Stimulated activated CD8-positive, alpha-beta memory T cell treated with anti-CD3 and anti-CD28 coated beads, Interleukin-12 subunit alpha, Interleukin-12 subunit beta, amount 100 ng/mL, for 24 hours (primary cell): Measurements from ENCODE around the gene CPPED1.
"Not testable (repeated sequence)": the region's sequence is repeated elsewhere in the genome, so short reads cannot be mapped to it uniquely, and the experiment has no call there.

Experiments used
- DNase-seq: peaks from one replicate; pipeline ENCODE4 v3.0.0-alpha.2; 2020; ENCODE audit errors: extremely low read depth

Gene CPPED1, protein sequence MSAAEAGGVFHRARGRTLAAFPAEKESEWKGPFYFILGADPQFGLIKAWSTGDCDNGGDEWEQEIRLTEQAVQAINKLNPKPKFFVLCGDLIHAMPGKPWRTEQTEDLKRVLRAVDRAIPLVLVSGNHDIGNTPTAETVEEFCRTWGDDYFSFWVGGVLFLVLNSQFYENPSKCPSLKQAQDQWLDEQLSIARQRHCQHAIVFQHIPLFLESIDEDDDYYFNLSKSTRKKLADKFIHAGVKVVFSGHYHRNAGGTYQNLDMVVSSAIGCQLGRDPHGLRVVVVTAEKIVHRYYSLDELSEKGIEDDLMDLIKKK

DNA sequence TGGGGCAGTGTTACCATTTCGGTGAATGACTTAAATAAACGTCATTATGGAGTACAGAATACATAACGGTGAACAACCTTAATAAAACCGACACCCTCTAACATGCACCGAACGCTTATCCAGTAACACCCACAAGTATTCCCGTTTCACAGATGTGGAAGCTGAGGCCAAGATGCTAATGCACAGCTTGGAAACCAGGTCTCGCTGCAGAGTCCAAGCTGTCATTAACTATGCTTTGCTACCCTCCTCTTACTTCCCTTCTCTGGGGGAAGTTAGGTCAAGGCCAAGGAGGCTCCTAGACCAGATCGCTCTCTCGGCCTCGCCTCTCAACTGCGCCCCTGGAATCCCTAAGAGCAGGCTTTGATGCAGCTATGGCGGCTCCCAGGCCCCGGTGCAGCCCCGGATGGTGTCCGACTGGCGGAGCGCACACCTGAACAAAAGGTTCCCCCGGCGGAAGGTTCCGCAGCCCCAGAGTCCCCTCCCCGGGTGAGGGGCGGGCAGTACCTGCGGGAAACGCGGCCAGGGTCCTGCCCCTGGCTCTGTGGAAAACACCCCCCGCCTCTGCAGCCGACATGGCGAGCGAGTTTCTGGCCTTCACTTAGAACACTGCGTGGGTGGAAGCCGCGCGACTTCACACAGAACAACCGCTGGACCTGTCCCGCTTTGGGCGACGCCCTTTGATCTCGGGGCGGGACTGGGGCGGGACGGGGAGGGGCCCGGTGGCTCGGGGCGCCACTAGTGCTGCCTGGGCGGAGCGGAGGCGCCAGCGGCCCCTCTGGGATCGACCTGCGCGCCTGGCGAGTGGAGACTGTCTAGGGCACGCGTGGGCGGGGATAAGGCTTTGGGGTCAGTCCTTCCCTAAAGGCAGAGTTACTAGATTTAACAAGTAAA, at the start of gene CPPED1:
CPPED1 (minus strand) TSS at position 685 of the 891 bp plus-strand sequence; CDS start at position 574, 111 bp downstream.
- DNase-seq, result peak; percentile 82

DNA sequence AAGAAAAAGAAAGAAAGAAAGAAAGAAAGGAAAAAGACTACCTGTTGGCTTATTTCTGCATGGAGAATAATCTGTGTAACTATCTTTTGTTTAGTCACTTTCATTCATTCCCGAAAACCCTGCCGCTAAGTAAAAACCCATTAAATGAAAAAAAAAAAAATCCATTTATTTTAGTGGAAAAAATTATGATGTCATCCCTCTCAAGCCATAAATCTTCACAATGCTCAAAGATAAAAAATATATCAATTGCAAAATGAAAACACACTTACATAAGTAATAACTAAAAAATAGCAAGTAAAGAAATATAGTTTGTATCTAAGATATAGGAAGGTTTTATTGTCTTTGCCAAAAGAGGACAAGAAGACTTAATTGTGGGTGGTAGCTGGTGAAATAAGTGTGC, 46.5 kb upstream of the CPPED1 start:
- no peak for DNase-seq

DNA sequence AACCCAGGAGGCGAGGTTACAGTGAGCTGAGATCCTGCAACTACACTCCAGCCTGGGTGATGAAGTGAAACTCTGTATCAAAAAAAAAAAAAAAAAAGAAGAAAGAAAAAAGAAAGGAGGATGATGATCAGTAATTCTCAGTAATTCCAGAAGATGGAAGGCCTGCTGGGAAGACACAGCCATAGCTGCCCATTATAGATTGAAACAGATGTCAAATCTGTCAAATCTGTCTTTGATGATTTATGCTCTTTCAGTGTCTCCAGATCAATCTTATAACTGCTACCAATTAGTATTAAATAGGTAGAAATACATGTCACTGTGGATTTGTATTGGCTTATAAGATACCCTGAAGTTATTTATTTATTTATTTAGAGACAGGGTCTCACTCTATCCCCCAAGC, 42.9 kb upstream of the CPPED1 start:
- no peak for DNase-seq

DNA sequence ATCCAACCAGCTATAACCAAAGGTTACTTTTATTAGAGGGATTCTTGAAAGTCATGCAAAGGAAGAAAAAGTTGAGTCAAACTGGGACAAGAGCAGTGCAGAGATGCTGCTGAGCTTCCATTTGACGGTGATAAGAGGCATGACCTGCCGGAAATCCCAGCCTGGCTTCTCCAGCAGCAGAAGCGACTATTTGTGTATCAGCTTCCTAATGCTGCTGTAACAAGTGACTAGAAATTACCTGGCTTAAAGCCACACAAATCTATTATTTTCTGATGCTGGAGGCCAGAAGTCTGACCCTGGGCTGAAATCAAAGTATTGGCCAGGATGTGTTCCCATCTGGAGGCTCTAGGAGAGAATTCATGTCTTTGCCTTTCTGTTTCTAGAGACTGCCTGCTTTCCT, 41.6 kb upstream of the CPPED1 start:
- DNase-seq, result no peak

DNA sequence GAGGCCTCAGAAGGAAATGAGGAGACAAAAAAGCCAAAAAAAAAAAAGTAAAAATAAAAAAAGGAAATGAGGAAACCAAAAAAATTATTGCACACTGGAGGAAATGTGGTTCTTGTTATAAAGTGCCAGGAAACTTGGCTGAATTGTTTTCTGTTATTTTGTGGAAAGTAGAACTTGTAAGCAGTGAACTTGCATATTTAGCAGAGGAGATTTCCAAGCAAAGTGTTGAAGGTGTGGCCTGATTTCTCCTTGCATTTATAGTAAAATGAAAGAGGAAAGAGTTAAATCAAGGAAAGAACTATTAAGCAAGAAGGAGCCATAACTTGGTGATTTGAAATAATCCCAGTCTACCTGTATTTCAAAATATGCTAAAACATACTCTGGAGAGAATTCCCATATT, 34.1 kb upstream of the CPPED1 start:
- no peak for DNase-seq

DNA sequence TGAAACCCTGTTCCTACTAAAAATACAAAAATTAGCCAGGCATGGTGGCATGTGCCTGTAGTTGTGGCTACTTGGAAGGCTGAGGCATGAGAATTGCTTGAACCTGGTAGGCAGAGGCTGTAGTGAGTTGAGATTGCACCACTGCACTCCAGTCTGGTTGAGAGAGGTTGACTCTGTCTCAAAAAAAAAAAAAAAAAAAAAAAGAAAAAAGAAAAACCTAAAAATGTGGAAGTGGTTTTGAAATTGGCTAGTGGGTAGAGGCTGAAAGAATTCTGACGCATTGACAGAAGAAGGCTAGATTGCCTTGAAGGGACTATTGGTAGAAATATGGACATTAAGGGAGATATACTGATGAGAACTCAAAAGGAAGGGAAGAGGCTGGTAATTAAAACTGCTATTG, 33.6 kb upstream of the CPPED1 start:
- DNase-seq, result no peak

DNA sequence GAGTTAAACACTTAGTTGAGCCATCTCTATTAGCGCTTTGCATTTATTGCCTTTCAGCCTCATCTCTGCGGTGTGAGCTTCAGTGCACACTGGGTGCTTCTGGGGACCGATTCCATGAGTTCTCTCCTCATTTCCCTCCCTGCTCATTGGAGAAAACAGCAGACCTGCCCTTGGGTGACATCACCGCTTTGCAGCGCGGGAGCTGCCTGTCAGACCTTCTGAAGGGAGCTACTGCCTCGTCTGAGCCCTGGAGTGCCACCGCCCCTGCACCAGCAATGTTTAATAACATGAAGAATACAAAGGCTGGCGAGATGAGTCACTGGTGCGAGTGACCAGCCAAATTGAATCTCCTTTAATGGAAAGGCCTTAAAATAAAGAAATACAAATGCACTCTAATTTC, 30.2 kb upstream of the CPPED1 start:
- DNase-seq, result no peak

DNA sequence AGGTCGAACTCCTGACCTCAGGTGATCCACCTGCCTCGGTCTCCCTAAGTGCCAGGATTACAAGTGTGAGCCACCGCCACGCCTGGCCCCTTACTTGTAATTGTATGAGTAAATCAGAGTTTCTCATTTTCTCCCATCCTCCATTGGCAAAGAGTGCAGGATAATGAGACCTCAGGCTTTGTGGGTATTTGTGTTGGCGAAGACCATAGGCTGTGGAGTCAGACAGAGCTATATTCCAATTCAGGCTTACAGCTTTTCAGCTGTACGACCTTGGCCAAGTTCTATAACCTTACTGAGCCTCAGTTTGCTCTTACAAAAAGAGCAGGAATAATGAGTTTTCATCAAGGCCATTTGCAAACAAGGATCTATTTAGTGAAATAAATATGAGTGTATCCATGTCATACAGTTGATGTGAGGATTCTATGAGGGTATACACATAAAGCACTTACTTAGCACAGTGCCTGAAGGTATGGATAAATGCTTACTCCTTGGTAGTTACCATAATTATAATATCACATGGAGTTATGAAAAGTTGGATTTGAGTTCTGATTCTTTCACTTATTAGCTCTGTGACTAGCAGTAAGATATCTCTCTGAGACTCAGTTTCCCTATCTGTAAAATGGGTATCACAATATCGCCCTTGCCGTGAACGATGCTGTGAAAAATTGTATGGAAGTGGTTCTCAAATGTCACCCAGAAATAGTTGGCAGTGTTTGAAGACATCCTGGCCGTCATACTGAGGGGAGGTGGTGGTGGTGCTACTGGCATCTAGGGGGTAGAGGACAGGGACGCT, 25.6 kb upstream of the CPPED1 start:
- DNase-seq, result no peak

DNA sequence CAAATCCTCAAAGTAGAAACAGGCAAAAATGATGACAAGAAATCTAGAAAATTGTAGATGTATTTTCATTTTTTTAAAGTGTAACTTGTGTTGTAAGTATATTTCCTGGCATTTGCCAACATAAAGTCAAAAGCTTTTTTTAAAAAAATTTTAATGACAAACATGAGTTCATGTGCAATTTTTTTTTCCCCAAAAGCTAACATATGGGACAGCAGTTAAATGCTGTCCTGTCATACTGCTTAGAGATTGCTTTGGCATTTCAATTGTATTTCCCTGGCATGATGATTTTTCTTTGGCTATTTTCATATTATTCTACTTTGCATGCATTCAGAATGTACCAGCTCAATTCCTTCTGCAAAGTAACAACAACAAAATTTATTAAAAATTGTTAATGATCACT, 24.5 kb upstream of the CPPED1 start:
- DNase-seq, result no peak

DNA sequence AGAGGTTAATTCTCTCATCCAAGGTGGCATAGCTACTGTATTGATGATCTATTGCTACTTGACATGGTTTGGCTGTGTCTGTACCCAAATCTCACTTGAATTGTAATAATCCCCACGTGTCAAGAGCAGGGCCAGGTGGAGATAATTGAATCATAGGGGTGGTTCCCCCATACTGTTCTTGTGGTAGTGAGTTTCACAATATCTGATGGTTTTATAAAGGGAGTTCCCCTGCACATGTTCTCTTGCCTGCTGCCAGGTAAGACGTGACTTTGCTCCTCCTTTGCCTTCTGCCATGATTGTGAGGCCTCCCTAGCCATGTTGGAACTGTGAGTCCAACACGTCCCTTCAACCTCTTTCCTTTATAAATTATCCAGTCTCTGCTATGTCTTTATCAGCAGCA, 22.9 kb upstream of the CPPED1 start:
- no peak for DNase-seq

DNA sequence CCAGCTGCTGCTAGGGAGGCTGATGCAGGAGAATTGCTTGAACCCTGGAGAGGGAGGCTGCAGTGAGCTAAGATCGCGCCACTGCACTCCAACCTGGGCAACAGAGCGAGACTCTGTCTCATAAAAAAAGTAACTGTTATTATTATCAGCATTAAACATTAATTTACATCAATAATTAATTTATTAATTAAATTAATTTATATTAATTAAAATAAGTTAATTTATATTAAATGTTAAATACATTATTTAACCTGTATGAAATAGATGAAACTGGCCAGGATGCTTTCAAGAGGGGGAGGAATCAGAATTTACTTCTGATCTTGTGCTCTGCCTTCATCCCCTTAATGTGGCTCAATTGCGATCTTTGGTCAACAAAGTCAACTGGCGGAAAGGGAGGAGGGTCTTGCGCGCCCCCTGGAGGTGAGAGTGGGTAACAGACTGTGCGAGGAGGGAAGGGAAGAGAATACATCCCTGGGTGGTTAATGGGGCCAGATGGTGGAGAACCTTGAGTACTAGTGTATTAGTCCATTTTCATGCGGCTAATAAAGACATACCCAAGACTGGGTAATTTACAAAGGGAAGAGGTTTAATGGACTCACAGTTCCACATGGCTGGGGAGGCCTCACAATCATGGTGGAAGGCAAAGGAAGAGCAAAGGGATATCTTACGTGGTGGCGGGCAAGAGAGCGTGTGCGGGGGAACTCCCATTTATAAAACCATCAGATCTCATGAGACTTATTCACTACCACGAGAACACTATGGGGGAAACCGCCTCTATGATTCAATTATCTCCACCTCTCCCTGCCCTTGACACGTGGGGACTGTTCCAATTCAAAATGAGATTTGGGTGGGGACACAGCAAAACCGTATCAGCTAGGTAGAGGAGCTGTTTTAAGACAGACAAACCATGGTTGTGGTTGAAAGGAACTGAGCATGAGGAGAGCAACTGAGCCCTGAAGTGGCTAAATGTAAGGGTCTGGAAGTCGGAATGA, 15.7 kb upstream of the CPPED1 start:
- peak; percentile 51 for DNase-seq

DNA sequence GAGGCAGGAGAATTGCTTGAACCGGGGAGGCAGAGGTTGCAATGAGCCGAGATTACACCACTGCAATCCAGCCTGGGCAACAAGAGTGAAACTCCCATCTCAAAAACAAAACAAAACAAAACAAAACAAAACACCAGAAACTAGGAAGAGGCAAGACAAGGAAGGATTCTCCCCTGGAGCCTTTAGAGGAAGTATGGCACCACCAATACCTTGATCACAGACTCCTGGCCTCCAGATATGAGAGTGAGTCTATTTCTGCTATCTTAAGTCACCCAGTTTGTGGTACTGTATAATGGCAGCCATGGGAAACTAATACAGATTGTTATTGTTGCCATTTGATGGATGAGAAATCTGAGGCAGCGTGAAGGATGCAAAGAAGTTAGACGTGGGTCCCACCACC, 14.6 kb upstream of the CPPED1 start:
- DNase-seq, result no peak

DNA sequence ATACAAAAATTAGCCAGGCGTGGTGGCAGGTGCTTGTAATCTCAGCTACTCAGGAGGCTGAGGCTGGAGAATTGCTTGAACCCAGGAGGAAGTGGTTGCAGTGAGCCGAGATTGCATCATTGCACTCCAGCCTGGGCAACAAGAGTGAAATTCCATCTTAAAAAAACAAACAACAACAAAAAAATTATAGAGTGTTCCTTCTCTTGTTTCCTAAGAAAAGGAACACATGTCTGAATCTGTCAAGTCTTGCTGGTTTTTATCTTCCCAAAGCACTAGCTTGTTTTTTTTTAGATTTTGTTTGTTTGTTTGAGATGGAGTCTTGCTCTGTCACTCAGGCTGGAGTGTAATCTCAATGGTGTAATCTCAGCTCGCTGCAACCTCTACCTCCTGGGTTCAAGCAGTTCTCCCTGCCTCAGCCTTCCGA, 13.1 kb upstream of the CPPED1 start:
- not testable (repeated sequence) for DNase-seq

DNA sequence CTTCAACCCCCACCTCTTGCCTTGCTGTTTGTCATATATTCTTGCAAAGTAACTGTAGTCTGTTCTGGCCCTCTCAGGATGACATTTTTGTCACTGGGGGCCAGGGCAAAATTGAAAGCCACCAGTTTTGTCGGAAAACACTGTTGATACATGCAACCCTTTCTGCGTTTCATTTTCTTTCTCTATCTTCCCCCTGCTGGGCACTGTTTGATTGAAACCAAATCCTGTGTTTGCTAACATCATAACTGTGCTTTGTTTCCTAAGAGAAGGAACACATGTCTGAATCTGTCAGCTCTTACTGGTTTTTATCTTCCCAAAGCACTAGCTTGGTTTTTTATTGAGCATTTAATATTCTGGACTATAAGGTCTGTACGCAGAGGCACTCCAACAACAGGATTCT, 11.7 kb upstream of the CPPED1 start:
- no peak for DNase-seq

DNA sequence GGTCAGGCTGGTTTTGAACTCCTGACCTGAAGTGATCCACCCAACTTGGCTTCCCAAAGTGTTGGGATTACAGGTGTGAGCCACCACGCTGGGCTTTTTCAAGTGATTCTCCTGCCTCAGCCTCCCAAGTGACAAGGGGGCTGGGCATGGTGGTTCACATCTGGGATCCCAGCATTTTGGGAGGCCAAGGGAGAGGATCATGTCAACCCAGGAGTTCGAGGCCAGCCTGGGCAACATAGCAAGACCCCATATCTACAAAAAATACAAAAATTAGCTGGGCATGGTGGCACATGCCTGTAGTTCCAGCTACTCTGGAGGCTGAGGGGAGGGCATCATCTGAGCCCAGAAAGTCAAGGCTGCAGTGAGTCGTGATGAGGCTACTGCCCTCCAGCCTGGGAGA, 10.0 kb upstream of the CPPED1 start:
- not testable (repeated sequence) for DNase-seq

DNA sequence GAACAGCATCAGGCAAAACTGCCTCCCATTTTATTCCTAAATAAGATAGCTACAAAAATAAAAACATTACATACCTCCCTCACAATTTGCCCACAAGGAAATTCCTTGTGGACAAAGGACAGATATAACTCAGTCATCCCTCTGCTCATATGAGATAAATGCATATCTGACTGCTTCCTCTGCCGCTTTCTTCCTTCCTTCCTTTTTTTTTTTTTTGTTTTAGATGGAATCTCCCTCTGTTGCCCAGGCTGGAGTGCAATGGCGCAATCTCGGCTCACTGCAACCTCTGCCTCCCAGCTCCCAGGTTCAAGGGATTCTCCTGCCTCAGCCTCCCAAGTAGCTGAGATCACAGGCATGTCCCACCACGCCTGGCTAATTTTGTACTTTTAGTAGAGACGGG, 9.6 kb upstream of the CPPED1 start:
- not testable (repeated sequence) for DNase-seq

DNA sequence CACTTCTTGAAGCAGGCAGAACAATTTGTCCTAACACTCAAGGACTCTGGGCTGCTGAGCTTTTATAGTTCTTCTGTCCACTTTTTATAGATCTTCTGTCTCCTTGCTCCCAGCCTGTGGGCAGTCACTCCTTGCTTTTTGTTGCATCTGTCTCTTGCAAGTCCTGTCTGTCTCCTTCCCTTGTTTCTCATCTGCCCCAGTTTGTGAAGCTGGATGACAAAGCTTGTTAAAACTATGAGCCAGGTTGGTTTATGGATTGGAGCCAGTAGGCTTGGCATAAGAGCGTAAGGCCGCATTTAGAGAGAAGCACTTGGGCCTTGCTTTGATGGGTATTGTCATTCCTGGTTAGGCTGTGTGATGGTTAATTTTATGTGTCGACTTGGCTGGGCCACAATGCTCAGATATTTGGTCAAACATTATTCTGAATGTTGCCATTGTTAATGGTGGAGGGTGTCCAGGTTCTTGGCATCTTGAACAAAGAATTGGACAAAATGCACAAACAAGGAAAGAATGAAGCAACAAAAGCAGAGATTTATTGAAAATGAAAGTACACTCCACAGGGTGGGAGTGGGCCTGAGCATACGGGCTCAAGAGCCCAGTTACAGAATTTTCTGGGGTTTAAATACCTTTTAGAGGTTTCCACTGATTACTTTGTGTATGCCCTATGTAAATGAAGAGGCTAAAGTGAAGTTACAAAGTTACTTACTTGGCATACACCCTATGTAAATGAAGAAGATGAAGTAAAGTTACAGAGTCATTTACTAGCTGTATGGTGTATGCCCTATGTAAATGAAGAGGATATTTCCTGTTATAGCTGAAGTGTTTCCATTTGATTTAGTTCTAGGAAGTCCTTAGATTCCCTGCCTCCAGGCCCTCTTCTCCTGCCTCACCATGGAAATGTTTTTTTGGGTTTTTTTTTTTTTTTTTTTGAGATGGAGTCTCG, 8.0 kb upstream of the CPPED1 start:
- DNase-seq, result no peak

DNA sequence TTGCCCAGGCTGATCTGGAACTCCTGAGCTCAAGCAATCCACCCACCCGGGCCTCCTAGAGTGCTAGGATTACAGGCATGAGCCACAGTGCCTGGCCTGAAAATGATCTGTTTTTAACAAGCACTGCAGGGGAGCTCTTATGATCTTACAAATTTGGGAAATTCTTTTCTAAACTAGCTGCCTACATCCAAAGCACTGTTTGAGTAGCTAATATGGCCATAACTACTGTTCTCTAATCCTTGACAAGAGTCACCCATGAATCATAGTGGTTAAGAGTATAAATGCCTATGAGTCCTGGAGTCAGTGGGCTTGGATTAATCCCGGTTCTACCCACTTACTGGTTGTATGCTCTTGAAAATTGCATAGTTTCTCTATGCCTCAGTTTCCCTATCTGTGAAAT, 1.4 kb upstream of the CPPED1 start:
- no peak for DNase-seq

DNA sequence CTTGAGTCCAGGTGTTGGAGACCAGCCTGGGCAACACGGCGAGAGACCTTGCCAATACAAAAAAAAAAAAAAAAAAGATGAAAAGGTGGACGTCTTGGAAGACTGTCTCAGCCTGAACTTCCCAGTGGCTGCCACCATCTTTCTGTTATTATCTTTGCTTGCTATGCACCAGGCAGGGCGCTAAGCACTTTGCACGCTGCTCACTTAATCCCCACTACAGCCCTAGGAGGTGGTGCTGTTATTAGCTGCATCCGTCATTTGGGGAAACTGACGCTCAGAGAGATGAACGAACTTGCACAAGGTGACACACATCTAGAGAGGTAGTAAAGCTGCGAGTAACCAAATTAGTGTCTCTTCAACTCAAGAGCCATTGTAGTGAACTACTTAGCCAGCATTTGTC, 708 bp upstream of the CPPED1 start:
- DNase-seq, result no peak

DNA sequence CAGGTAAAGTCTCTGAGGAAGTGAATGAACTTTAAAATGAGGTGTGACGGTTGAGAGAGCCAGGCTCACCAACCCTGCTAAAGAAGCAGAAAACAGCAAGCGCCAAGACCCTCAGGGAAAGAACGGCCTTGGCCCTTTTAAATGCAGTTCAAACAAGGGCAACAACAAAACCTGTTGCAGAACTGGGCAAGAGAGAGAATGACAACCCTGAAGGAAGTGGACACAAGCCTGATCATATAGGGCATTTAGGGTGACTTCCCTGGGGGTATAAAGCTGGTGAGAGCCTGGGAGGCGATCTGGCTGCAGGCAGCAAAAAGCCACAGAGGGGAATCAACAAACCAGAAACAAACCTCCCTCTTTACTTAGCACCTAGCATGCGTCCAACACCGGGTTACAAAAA, 1.0 kb downstream of the CPPED1 start:
- DNase-seq, result no peak
